ENCODE results near the gene BANF1.
"Not testable (repeated sequence)": the region's sequence is repeated elsewhere in the genome, so short reads cannot be mapped to it uniquely, and the experiment has no call there.

The BANF1 gene

DNA sequence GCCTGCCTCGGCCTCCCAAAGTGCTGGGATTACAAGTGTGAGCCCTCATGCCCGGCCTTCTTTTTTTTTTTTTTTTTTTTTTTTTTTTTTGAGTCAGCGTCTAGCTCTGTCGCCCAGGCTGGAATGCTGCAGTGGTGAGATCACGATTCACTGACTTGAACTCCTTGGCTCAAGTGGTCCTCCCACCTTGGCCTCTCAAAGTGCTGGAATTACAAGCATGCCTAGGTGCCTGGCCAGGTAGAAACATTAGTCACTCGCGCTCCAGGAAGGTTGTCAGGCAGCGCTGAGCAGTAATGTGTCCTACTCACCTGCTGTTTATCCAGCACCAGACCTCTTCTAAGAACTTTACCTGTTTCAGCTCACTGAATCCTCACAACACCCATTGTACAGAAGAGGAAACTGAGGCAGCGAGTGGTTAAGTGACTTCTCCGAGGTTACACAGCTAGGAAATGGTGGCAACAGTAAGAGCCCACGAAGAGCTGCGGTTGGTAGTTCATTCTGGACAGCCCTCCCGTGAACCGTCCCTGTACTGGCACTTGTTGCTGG lies 9.0 kb downstream of the BANF1 start:
- DNase-seq (ENCODE audit: low spot score), result no peak

DNA sequence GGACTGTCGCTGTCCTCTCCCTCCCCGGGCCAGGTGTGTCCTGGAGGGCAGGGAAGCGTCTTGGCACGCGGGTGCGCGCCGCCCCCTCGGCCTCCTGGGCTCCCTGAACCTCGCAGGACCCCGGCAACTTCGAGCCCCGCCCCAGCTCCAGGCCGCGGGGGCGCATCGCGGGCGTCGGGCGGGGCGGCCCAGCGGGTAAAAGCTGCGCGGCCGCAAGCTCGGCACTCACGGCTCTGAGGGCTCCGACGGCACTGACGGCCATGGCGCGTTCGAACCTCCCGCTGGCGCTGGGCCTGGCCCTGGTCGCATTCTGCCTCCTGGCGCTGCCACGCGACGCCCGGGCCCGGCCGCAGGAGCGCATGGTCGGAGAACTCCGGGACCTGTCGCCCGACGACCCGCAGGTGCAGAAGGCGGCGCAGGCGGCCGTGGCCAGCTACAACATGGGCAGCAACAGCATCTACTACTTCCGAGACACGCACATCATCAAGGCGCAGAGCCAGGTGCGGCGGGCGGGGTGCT lies 9.5 kb downstream of the BANF1 start, which contains the start of gene CST6:
TSS of gene CST6 (plus strand) at position 224 of the 519 bp plus-strand sequence. CDS start at position 261, 37 bp downstream.
- no peak for DNase-seq (ENCODE audit: low spot score)

DNA sequence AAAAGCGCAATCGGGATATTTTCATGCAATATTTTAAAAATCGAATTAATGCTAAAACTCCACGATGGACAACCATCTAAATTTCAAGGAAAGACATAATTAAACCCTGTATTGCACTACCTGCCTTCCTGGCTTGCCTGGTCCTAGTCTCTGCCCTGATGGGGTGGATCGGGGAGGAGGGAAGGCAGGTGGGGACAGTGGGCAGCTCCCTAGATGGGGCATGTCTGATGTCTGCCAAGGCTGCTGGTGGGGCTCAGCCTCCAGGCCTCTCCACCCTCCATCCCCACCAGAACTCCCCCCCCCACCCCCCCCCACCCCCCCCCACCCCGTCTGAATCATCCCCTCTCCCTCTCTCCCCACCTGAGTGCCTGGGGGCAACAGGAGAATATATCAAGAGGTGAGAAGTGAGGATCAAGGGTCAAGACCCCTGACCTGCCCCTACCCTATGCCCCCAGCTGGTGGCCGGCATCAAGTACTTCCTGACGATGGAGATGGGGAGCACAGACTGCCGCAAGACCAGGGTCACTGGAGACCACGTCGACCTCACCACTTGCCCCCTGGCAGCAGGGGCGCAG lies 10.2 kb downstream of the BANF1 start:
- DNase-seq (ENCODE audit: low spot score), result no peak

GRCh38 chr11:66012946-66013761 lies 10.9 kb downstream of the BANF1 start:
- DNase-seq (ENCODE audit: low spot score), result no peak

DNA sequence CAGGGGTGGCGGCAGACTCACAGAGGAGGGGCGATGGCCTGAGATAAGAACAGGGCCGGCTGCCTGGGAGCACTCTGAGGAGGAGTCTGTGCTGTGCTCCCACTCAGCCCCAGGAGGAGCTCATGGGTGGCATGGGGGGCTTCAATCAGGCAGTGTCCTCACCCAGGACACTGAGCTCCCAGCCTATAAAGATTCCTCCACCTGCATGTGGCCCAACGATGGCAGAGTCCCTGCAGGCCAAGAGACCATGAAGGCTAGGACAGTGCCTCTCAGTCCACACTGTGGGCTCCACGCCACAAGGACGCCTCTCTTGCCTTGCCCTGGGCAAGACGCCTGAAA lies 11.4 kb downstream of the BANF1 start:
- no peak for DNase-seq (ENCODE audit: low spot score)

GRCh38 chr11:66014804-66015453 lies 12.6 kb downstream of the BANF1 start:
- DNase-seq (ENCODE audit: low spot score), result no peak

- peak; percentile 46 for DNase-seq (ENCODE audit: low spot score)
These were observed 13.2 kb downstream of the BANF1 start for GRCh38 chr11:66015454-66015881.

GRCh38 chr11:66015936-66016792 lies 13.9 kb downstream of the BANF1 start:
- no peak for DNase-seq (ENCODE audit: low spot score)

DNA sequence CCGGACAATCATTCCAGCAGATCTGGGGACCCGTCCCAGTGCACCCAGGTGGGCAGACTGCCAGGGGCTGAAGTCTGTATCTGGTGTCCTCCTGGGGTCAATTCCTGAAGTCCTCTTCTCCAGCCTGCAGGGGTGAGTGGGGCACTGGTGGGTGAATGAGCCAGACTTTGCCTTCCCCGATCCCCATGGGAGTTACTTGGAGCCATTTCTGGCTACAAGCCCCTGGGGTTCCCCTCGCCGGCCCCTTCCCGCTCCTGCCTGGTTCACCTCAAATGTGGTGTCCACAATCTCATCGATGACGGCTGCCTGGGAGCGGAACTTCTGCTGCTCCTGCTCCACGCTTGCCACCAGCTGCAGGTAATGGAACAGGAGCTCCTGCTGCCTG lies 14.5 kb downstream of the BANF1 start:
- DNase-seq (ENCODE audit: low spot score), result no peak

GRCh38 chr11:66017321-66017720 lies 15.0 kb downstream of the BANF1 start:
- no peak for DNase-seq (ENCODE audit: low spot score)

- DNase-seq (ENCODE audit: low spot score), result no peak
These were observed 17.9 kb downstream of the BANF1 start for GRCh38 chr11:66020212-66020611.

DNA sequence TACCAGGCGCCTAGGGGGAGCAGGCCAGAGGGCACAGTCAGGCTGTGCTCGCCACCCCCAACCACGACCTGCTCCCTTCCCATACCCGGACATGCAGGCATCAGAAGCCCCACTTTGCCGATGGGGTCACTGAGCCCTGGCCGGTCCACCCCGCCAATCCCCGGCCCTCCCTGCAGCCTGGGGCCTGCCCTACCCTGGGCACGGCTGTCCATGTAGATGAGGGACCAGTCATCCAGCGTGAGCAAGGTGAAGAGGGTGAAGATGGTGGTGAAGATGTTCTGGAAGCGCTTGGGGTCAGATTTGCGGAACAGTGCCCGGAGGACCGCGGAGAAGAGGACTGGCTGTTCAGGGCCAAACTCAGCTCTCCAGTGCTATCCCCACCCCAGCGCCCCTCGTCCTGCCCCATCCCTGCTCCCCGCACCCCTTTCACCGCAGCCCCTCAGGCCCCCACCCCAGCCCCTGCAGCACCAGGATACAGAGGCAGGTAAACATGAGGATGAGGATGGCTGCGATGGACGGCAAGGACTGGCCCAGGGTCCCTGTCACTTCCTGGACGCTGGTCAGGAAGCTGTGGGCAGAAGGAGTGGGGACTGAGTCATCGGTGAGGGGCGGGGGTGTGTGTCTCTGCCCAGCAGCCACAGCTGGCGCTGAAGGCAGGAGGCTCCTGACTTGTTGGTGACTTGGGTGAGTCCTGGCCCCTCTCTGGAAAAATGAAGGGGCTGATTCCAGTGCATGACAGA lies 18.5 kb downstream of the BANF1 start:
- no peak for DNase-seq (ENCODE audit: low spot score)

DNA sequence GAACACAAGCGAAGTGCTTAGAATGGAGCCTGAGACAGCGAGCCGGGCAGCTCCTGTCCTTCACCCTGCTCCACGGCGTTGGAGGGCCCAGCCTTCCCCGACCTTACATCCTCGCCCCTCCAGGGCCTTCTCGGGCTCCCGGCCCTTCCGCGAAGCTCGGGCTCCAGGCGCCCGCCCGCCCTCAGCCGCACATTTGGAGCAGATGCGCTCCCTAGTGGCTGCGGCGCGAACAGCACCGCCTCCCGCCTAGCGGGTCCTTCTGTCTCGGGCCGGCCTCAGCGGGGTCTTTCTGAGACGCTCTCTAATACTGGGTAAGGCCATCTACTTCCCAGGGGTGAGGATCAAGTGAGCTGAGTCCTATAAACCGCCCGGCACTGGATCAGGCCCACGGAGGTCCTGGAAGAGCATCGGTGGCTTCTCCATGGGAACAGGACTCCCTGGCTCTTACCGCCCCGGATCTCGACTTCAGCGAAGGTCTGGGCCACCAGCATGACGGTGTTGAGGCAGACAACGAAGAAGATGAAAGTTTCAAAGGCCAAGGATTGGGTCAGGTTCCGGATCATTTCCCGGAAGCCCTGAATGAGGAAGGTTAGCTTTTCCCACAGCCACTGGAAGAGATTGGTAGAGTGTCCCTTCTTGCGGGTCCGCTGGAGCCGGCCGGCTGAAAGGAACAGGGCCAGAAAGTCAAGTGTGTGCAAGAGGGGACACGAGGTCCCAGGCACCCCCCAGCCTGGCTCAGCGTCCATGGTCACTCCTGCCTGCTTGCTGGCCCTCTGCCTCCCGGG lies 20.3 kb downstream of the BANF1 start:
- peak; percentile 62 for DNase-seq (ENCODE audit: low spot score)

- not testable (repeated sequence) for DNase-seq (ENCODE audit: low spot score)
These were observed 20.8 kb downstream of the BANF1 start for GRCh38 chr11:66023186-66023440.

DNA sequence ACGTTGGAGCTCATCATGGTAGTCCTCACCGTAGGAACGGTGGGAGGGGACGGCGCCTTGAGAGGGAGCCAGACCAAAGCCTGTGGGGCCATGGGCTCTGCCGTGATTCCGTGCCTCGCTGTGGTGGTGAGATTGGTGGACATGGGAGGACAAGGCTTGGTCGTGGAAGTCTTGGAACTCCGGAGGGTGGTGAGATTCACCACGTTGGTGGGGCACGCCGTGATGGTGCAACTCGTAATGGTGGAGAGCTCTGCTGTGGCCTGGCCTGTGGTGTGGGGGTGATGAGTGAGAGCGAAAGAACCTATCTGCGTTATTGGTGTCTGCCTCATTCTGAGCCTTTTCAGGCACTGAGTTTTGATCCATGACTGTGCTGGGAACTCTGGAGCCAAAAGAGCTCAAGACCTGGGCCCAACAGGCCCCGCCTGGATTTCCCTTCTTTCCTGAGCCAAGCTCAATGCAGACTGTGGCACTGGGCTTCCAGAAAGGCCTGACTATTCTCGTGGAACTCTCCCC lies 23.8 kb downstream of the BANF1 start, which contains the start of gene CATSPER1:
TSS of gene CATSPER1 (minus strand) at position 463 of the 513 bp plus-strand sequence. CDS start at position 363, 100 bp downstream.
- no peak for DNase-seq (ENCODE audit: low spot score)

DNA sequence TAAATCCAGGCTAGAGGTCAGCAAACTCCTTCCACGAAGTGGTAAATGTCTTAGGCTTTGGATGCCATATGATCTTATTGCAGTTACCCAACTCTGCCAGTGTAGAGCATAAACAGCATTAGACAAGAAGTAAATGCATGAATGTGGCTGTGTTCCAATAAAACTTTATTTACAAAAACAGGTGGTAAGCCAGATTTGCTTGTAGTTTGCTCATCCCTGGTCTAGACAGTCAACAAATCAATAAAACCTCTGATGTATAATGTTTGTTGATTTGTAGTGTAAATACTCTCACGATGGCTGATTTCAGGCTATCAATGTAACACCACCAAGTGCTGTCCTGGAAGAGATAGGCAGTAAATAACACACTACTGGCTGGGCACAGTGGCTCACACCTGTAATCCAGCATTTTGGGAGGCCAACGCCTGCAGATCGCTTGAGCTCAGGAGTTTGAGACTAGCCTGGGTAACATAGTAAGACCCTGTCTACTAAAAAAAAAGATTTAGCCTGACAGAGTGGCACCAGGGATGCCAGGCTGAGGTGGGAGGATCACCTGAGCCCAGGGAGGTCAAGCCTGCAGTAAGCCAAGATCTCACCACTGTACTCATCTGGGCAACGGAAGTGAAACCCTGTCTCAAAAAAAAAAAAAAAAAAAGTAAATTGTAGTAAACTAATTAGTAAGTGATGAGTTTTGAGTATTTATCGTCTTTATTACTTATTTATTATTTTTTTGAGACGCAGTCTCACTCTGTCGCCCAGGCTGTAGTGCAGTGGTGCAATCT lies 30.8 kb downstream of the BANF1 start:
- no peak for DNase-seq (ENCODE audit: low spot score)

- no peak for DNase-seq (ENCODE audit: low spot score)
These were observed 33.5 kb downstream of the BANF1 start for GRCh38 chr11:66035653-66036333.

DNA sequence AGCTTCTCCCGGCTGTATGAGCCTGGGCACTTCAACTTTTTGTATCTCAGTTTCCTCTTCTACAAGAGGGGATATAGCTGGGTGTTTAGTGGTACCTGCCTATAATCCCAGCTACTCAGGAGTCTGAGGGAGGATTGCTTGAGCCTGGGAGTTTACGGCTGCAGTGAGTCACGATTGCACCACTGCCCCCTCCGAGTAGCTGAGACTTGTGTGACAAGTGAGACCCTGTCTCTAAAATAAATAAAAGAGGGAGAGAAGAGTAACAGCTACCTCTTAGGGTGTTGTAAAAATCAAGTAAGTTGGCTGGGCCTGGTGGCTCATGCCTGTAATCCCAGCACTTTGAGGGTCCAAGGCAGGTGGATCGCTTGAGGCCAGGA lies 34.0 kb downstream of the BANF1 start:
- DNase-seq (ENCODE audit: low spot score), result no peak

GRCh38 chr11:66037327-66037726 lies 35.0 kb downstream of the BANF1 start:
- no peak for DNase-seq (ENCODE audit: low spot score)
